ENCODE data around the gene DOCK8. TPM values are rescaled to one million over a fixed set of nuclear protein-coding genes. Genes with fewer than 3 reads are reported as not detected.

The DOCK8 gene
- polyA plus RNA-seq, 1 donor (not counting 4 experiments of a cell fraction or from before 2014, with no cell fraction given), result 1.5 TPM

- Histone ChIP-seq H3K4me3 (ENCODE audit: control insufficient read depth in 2 of 3, extremely low read depth in 1 of 3, insufficient read depth in 2 of 3, low read depth in 1 of 3, low read length in 3 of 3) (no peak overlapping the region), H4K20me1 (ENCODE audit: control insufficient read depth, extremely low read depth, insufficient read depth, low read length) (no peaks in the 10 kb centered on the region), H3K9me3 (ENCODE audit: control insufficient read depth, low read depth, low read length) (no peaks in the 10 kb centered on the region), H3K9ac (ENCODE audit: control insufficient read depth, extremely low read depth, insufficient read depth, low read length) (no peak overlapping the region), H3K4me2 (ENCODE audit: control insufficient read depth, extremely low read depth, insufficient read depth, low read depth, low read length) (no peak overlapping the region), H3K4me1 (ENCODE audit: control insufficient read depth, extremely low read depth, insufficient read depth, low read length) (peaks cover 21% of the 10 kb centered on the region), H3K9me1 (ENCODE audit: control insufficient read depth, extremely low read depth, insufficient read depth, low read length) (no peaks in the 10 kb centered on the region), H3K36me3 (ENCODE audit: control insufficient read depth in 2 of 2, extremely low read depth in 1 of 2, insufficient read depth in 2 of 2, low read length in 2 of 2) (no peaks in the 10 kb centered on the region), H3K27me3 (ENCODE audit: control insufficient read depth, extremely low read depth, insufficient read depth, low read length) (no peaks in the 10 kb centered on the region), H3K27ac (ENCODE audit: control insufficient read depth, insufficient read depth, low read length) (no peak overlapping the region), H3K79me2 (ENCODE audit: control insufficient read depth, insufficient read depth, low read length) (no peaks in the 10 kb centered on the region), H2AFZ (ENCODE audit: control insufficient read depth, low read length) (no peak overlapping the region)
- dilution Hi-C loops (cut with MboI; ENCODE audit: extremely low pct_ligation_motif_present, low sequenced_read_pairs), result no loop called here
- TF ChIP-seq CTCF (optimal IDR thresholded peaks at IDR 0.05 in 1 of 3, IDR thresholded peaks at IDR 0.05 in 1 of 3, conservative IDR thresholded peaks at IDR 0.05 in 1 of 3; ENCODE audit: extremely low read depth in 1 of 3, insufficient read depth in 2 of 3, low read length in 3 of 3) (no peak), EZH2 (IDR thresholded peaks at IDR 0.05; ENCODE audit: low read length) (no peak)
- DNase-seq (ENCODE audit: low read depth, low spot score), result no peak
- no peak for FAIRE-seq
These were observed 252.1 kb downstream of the DOCK8 start for GRCh38 chr9:466747-467146.

GRCh38 chr9:468766-469426 is 254.2 kb downstream of the DOCK8 start:
- no peaks in the 10 kb centered on the region for H3K79me2 ChIP-seq (ENCODE audit: control insufficient read depth, insufficient read depth, low read length)
- no peak for DNase-seq (ENCODE audit: low read depth, low spot score)
- no peaks in the 10 kb centered on the region for H3K27me3 ChIP-seq (ENCODE audit: control insufficient read depth, extremely low read depth, insufficient read depth, low read length)
- dilution Hi-C loops (cut with MboI; ENCODE audit: extremely low pct_ligation_motif_present, low sequenced_read_pairs), result no loop called here
- H3K9me3 ChIP-seq (ENCODE audit: control insufficient read depth, low read depth, low read length), result no peaks in the 10 kb centered on the region
- H2AFZ ChIP-seq (ENCODE audit: control insufficient read depth, low read length), result peak overlapping the region; percentile 87
- peak overlapping the region; percentile 93 for H3K4me2 ChIP-seq (ENCODE audit: control insufficient read depth, extremely low read depth, insufficient read depth, low read depth, low read length)
- peak overlapping the region in 1 of 3 experiments; percentile 79 for H3K4me3 ChIP-seq (ENCODE audit: control insufficient read depth in 2 of 3, extremely low read depth in 1 of 3, insufficient read depth in 2 of 3, low read depth in 1 of 3, low read length in 3 of 3)
- H4K20me1 ChIP-seq (ENCODE audit: control insufficient read depth, extremely low read depth, insufficient read depth, low read length), result no peaks in the 10 kb centered on the region
- no peak overlapping the region for H3K9ac ChIP-seq (ENCODE audit: control insufficient read depth, extremely low read depth, insufficient read depth, low read length)
- peaks cover 21% of the 10 kb centered on the region for H3K4me1 ChIP-seq (ENCODE audit: control insufficient read depth, extremely low read depth, insufficient read depth, low read length)
- no peaks in the 10 kb centered on the region for H3K36me3 ChIP-seq (ENCODE audit: control insufficient read depth in 2 of 2, extremely low read depth in 1 of 2, insufficient read depth in 2 of 2, low read length in 2 of 2)
- no peaks in the 10 kb centered on the region for H3K9me1 ChIP-seq (ENCODE audit: control insufficient read depth, extremely low read depth, insufficient read depth, low read length)
- H3K27ac ChIP-seq (ENCODE audit: control insufficient read depth, insufficient read depth, low read length), result no peak overlapping the region
- peak; percentile 17 for FAIRE-seq
- TF ChIP-seq CTCF (optimal IDR thresholded peaks at IDR 0.05 in 1 of 3, IDR thresholded peaks at IDR 0.05 in 1 of 3, conservative IDR thresholded peaks at IDR 0.05 in 1 of 3; ENCODE audit: extremely low read depth in 1 of 3, insufficient read depth in 2 of 3, low read length in 3 of 3), result no peak
- TF ChIP-seq EZH2 (IDR thresholded peaks at IDR 0.05; ENCODE audit: low read length), result no peak
